Measurements from ENCODE around the gene CT47C1.

DNA sequence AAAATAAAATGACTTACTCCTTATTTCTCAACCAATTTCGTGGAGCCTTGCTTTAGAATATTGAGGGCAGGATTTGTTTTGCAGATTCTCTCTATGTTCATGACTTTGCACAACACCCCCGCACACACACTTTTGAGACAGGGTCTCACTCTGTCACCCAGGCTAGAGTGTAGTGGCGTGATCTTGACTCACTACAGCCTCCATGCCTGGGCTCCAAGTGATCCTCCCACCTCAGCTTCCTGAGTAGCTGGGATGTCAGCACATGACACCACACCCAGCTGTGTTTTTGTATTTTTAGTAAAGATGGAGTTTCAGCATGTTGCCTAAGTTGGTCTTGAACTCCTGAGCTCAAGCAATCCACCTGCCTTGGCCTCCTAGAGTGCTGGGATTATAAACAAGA, 12.0 kb downstream of the CT47C1 start:
- TF ChIP-seq CTCF (IDR thresholded peaks at IDR 0.05) (no peak), POLR2AphosphoS5 (IDR thresholded peaks at IDR 0.05; ENCODE audit: low read depth, low read length) (no peak), REST (IDR thresholded peaks at IDR 0.05; ENCODE audit: insufficient read depth in 1 of 2, low read depth in 2 of 2, low read length in 1 of 2) (no peak), SIN3A (IDR thresholded peaks at IDR 0.05; ENCODE audit: borderline replicate concordance, insufficient read depth, low read depth, low read length) (no peak)
